Gastrocnemius medialis (tissue), 4 donors: Measurements from ENCODE around the gene IWS1. TPM values are rescaled to one million over a fixed set of nuclear protein-coding genes. Genes with fewer than 3 reads are reported as not detected.

Experiments used
- ATAC-seq, 2 donors: fragments of 150-250 bp; one replicate each; pipeline ENCODE4 v1.9.1; 2016
- DNase-seq, 2 donors: peaks; one replicate each; pipeline ENCODE4 v3.0.0-alpha.2; 2019
- H3K27ac ChIP-seq, 4 donors: fragments of 200-600 bp; sonication (generic); 1 replicate in 1 of 4; 2 replicates in 3 of 4; pipeline ENCODE4 v1.5.1; 2016 to 2018; ENCODE audit warnings: mild to moderate bottlenecking in 2 of 4, moderate library complexity in 1 of 4
- H3K27me3 ChIP-seq, 3 donors: fragments of 200-600 bp; sonication (generic) in 2 of 3; 1 replicate in 1 of 3; 2 replicates in 2 of 3; pipeline versions ENCODE4 v1.5.1 to v1.6.0; 2016 to 2019; ENCODE audit warnings: mild to moderate bottlenecking in 1 of 3, moderate library complexity in 1 of 3
- H3K36me3 ChIP-seq, 2 donors: fragments of 200-600 bp; sonication (generic) in 1 of 2; one replicate each; pipeline ENCODE4 v1.5.1; 2017 to 2018
- H3K4me1 ChIP-seq, 2 donors: fragments of 200-600 bp; sonication (generic) in 1 of 2; one replicate each; pipeline ENCODE4 v1.5.1; 2016 to 2017; ENCODE audit warnings: mild to moderate bottlenecking in 2 of 2
- H3K4me3 ChIP-seq, 4 donors: fragments of 200-600 bp; sonication (generic) in 3 of 4; 1 replicate in 1 of 4; 2 replicates in 3 of 4; pipeline ENCODE4 v1.5.1; 2016 to 2019; ENCODE audit warnings: mild to moderate bottlenecking in 2 of 4
- H3K9me3 ChIP-seq, 3 donors: fragments of 200-600 bp; sonication (generic) in 2 of 3; 1 replicate in 1 of 3; 2 replicates in 2 of 3; pipeline ENCODE4 v1.5.1; 2016 to 2019
- CTCF ChIP-seq, 5 experiments: fragments of 450-650 bp in 3 of 5; fragments of 200-600 bp in 2 of 5; sonication (generic) in 2 of 5; IDR thresholded peaks in 4 of 5; conservative IDR thresholded peaks in 1 of 5; 1 replicate in 4 of 5; 2 replicates in 1 of 5; pipeline ENCODE4 v1.5.1; 2016 to 2019; ENCODE audit warnings: antibody characterized with exemption in 5 of 5, mild to moderate bottlenecking in 3 of 5, moderate library complexity in 3 of 5
- POLR2A ChIP-seq, 2 donors: fragments of 450-650 bp; IDR thresholded peaks; one replicate each; pipeline ENCODE4 v1.6.1; 2017; ENCODE audit warnings: antibody characterized with exemption in 2 of 2, mild to moderate bottlenecking in 2 of 2, moderate library complexity in 2 of 2
- in situ Hi-C, 4 donors: fragments of 200-750 bp; cut with MboI; loops; one replicate each; pipeline versions ENCODE4 v1.15.0 to v1.8.0; 2017; ENCODE audit warnings: low sequenced_read_pairs in 4 of 4
- intact Hi-C: fragments of 100-400 bp; cut with DNase I; formaldehyde crosslinking; loops from one replicate; pipeline ENCODE4 v1.15.1; 2023; ENCODE audit warnings: low total_unique reads
- total RNA-seq, 4 donors: library from RNA; depleted of rRNA; stranded (reverse); fragments of >200 nt; gene quantifications; one replicate each; pipeline versions ENCODE4 v1.1.0 to v1.2.3, GENCODE V29; 2016

Gene IWS1
- total RNA-seq, 4 donors from 2014 or later: 50.5 to 77.0 (median 65.3) TPM

GRCh38 chr2:127537644-127538043 is 11.4 kb upstream of the IWS1 start:
- in situ Hi-C loops (no loop called here), intact Hi-C loops (no loop called here)
- no peak for TF ChIP-seq CTCF (IDR thresholded peaks at IDR 0.05 in 4 of 5, conservative IDR thresholded peaks at IDR 0.05 in 1 of 5)
- Histone ChIP-seq H3K4me1 (no peaks in the 10 kb centered on the region), H3K27me3 (no peaks in the 10 kb centered on the region), H3K27ac (no peak overlapping the region), H3K9me3 (no peaks in the 10 kb centered on the region), H3K4me3 (no peak overlapping the region), H3K36me3 (no peaks in the 10 kb centered on the region)
- DNase-seq: no peak
- no peak for ATAC-seq

GRCh38 chr2:127536707-127537541 is 10.6 kb upstream of the IWS1 start:
- H3K27ac ChIP-seq: no peak overlapping the region
- no peaks in the 10 kb centered on the region for H3K27me3 ChIP-seq
- no peak for TF ChIP-seq POLR2A (IDR thresholded peaks at IDR 0.05)
- TF ChIP-seq CTCF (IDR thresholded peaks at IDR 0.05 in 4 of 5, conservative IDR thresholded peaks at IDR 0.05 in 1 of 5): no peak
- no peaks in the 10 kb centered on the region for H3K36me3 ChIP-seq
- DNase-seq: no peak
- in situ Hi-C loops: no loop called here
- intact Hi-C loops: no loop called here
- ATAC-seq: no peak
- H3K4me1 ChIP-seq: no peaks in the 10 kb centered on the region
- no peak overlapping the region for H3K4me3 ChIP-seq
- H3K9me3 ChIP-seq: no peaks in the 10 kb centered on the region

GRCh38 chr2:127535918-127536317 is 9.6 kb upstream of the IWS1 start:
- Histone ChIP-seq H3K4me1 (no peaks in the 10 kb centered on the region), H3K27me3 (no peaks in the 10 kb centered on the region), H3K4me3 (no peak overlapping the region), H3K27ac (no peak overlapping the region), H3K36me3 (no peaks in the 10 kb centered on the region), H3K9me3 (no peaks in the 10 kb centered on the region)
- DNase-seq: no peak
- no peak for TF ChIP-seq POLR2A (IDR thresholded peaks at IDR 0.05)
- TF ChIP-seq CTCF (IDR thresholded peaks at IDR 0.05 in 4 of 5, conservative IDR thresholded peaks at IDR 0.05 in 1 of 5): no peak
- in situ Hi-C loops: no loop called here
- intact Hi-C loops: no loop called here
- no peak for ATAC-seq

- intact Hi-C loops: no loop called here
- H3K36me3 ChIP-seq: no peaks in the 10 kb centered on the region
- DNase-seq (no peak), ATAC-seq (no peak)
- no peak within 1 kb of the TSS for H3K27ac ChIP-seq
- no peak within 1 kb of the TSS for H3K4me3 ChIP-seq
- TF ChIP-seq POLR2A (IDR thresholded peaks at IDR 0.05): no peak
- H3K27me3 ChIP-seq: no peaks in the 10 kb centered on the region
- in situ Hi-C loops: no loop called here
- no peaks in the 10 kb centered on the region for H3K9me3 ChIP-seq
- H3K4me1 ChIP-seq: no peaks in the 10 kb centered on the region
Measured at GRCh38 chr2:127535422-127535901, 9.2 kb upstream of the IWS1 start, which contains the start of gene MYO7B. Gene MYO7B (plus strand): TSS chr2:127535683. CDS start chr2:127559723, 24,040 bp downstream.

- ATAC-seq: no peak
- DNase-seq: no peak
- no peaks in the 10 kb centered on the region for H3K9me3 ChIP-seq
- TF ChIP-seq POLR2A (IDR thresholded peaks at IDR 0.05) (no peak), CTCF (IDR thresholded peaks at IDR 0.05 in 4 of 5, conservative IDR thresholded peaks at IDR 0.05 in 1 of 5) (no peak)
- H3K36me3 ChIP-seq: no peaks in the 10 kb centered on the region
- peaks cover 2 to 12% of the 10 kb centered on the region in 2 donors for H3K4me1 ChIP-seq
- H3K27ac ChIP-seq: no peak overlapping the region
- H3K27me3 ChIP-seq: no peaks in the 10 kb centered on the region
- intact Hi-C loops: no loop called here
- no peak overlapping the region for H3K4me3 ChIP-seq
- in situ Hi-C loops: no loop called here
Measured at GRCh38 chr2:127532296-127532695, 6.0 kb upstream of the IWS1 start.
